ENCODE data around the gene HDAC1. TPM values are rescaled to one million over a fixed set of nuclear protein-coding genes. Genes with fewer than 3 reads are reported as not detected.

HDAC1 gene
- total and polyA plus RNA-seq, 2 of the 13 experiments (the other 11 are each of a cell fraction or from before 2014, with no cell fraction given): 93.5 to 189 TPM

DNA sequence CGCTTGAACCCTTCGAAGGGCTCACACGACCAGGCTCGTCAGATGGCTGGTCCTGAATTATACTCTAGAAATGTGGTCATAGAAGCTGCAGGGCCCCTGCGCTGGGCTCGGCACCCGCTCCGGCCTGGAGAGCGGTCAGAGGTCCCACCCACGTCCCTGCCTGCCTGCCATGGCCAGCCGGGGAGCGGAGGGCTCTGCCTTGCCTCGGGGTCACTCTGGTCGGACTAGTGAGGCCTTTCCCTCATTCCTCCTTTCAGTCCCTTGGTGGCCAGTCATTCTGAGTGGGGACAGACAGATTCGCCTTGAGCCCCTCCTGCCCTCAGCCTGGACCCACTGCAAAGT lies 44.7 kb downstream of the HDAC1 start:
- FAIRE-seq: no peak
- Histone ChIP-seq H3K79me2 (ENCODE audit: insufficient read depth, low read length) (peaks cover 14% of the 10 kb centered on the region), H3K4me3 (replicated peaks in 1 of 3; ENCODE audit: insufficient read depth in 1 of 3, low read depth in 2 of 3, low read length in 3 of 3) (peak overlapping the region; percentile 29 to 95 (median 84); a peak in 5 of 6 replicates), H3K27ac (ENCODE audit: extremely low read length, insufficient read depth, low read length) (no peak overlapping the region), H3K27me3 (ENCODE audit: control insufficient read depth in 1 of 2, insufficient read depth in 2 of 2, low read length in 2 of 2) (peaks cover 0 to 4% of the 10 kb centered on the region in 2 experiments; a peak in 2 of 5 replicates), H4K20me1 (ENCODE audit: insufficient read depth, low read length) (peaks cover 14% of the 10 kb centered on the region), H3K9me3 (ENCODE audit: low read length) (no peaks in the 10 kb centered on the region), H3K9ac (ENCODE audit: insufficient read depth, low read depth, low read length) (no peak overlapping the region; the same call in 1 of the 2 replicates), H2AFZ (ENCODE audit: low read length) (no peak overlapping the region), H3K36me3 (replicated peaks in 1 of 2; ENCODE audit: control insufficient read depth in 1 of 2, insufficient read depth in 2 of 2, low read length in 2 of 2) (peaks cover 12 to 29% of the 10 kb centered on the region in 2 experiments), H3K4me1 (ENCODE audit: insufficient read depth, low read length) (peaks cover 59% of the 10 kb centered on the region), H3K4me2 (ENCODE audit: low read depth, low read length) (peak overlapping the region; percentile 93)
- intact Hi-C loops (cut with micrococcal nuclease; ENCODE audit: unreplicated experiment) (loop anchor here (2.0 to 10.0 kb wide), 2 partner anchors 14 to 58 kb away; partner anchors contain the start of gene BSDC1), in situ Hi-C loops (cut with HindIII; ENCODE audit: extremely low pct_ligation_motif_present, low pct_unique_long_range_greater_than_20kb) (no loop called here)
- WGBS (ENCODE audit: low lambda C conversion rate): 56% methylated on average over 1 of the region's 15 CpGs
- ATAC-seq: peak; percentile 48
- BruUV-seq (replicated peaks): no TSS peak
- no peak for DNase-seq (ENCODE audit: low spot score)
- POLR2A ChIA-PET: interaction anchor here (0.6 to 5.8 kb wide), 34 partner anchors 9 to 263 kb away, joined by 3 to 222 read pairs (median 4); partner anchors contain the start of genes BSDC1, CCDC28B, FAM167B and HDAC1
- CTCF ChIA-PET (ENCODE audit: low intra/inter-chr PET ratio, low total read pairs): no interaction called here
- TF ChIP-seq KDM4B (CRISPR knock-in tag; IDR thresholded peaks at IDR 0.05) (no peak), FOXC1 (CRISPR knock-in tag; IDR thresholded peaks at IDR 0.05; ENCODE audit: borderline replicate concordance) (peak; percentile 51), SP1 (IDR thresholded peaks at IDR 0.05) (no peak), SP1 (CRISPR knock-in tag; IDR thresholded peaks at IDR 0.05) (no peak), ZBTB38 (CRISPR knock-in tag; IDR thresholded peaks at IDR 0.05) (no peak; the same call in 1 of the 2 replicates), ZMYM4 (CRISPR knock-in tag; IDR thresholded peaks at IDR 0.05) (peak; percentile 21; the same call in 1 of the 2 replicates), BCL6 (CRISPR knock-in tag; IDR thresholded peaks at IDR 0.05) (no peak), KDM1A (CRISPR knock-in tag; IDR thresholded peaks at IDR 0.05) (0 out of 2 replicates have a peak, but pooled peaks have one; percentile 3), SAP130 (CRISPR knock-in tag; IDR thresholded peaks at IDR 0.05; ENCODE audit: low read depth) (peak; percentile 28; the same call in 1 of the 2 replicates), ZNF598 (CRISPR knock-in tag; IDR thresholded peaks at IDR 0.05; ENCODE audit: borderline replicate concordance) (peak; percentile 59; the same call in 1 of the 2 replicates), MAFF (IDR thresholded peaks at IDR 0.05; ENCODE audit: low read depth, low read length) (no peak), ARID2 (CRISPR knock-in tag; IDR thresholded peaks at IDR 0.05; ENCODE audit: borderline replicate concordance) (no peak), ZFAT (CRISPR knock-in tag; conservative IDR thresholded peaks at IDR 0.05) (no peak), MTA1 (CRISPR knock-in tag; IDR thresholded peaks at IDR 0.05; ENCODE audit: borderline replicate concordance) (0 out of 2 replicates have a peak, but pooled peaks have one; percentile 32), ZNF766 (CRISPR knock-in tag; IDR thresholded peaks at IDR 0.05; ENCODE audit: borderline replicate concordance) (0 out of 2 replicates have a peak, but pooled peaks have one; percentile 7), ZNF274 (CRISPR knock-in tag; IDR thresholded peaks at IDR 0.05) (0 out of 2 replicates have a peak, but pooled peaks have one; percentile 29), AGO1 (IDR thresholded peaks at IDR 0.05; ENCODE audit: low read depth, low read length, poor library complexity, severe bottlenecking) (no peak), MIER2 (CRISPR knock-in tag; IDR thresholded peaks at IDR 0.05) (no peak), RARG (CRISPR knock-in tag; IDR thresholded peaks at IDR 0.05; ENCODE audit: low read depth) (no peak), ZNF224 (CRISPR knock-in tag; IDR thresholded peaks at IDR 0.05) (0 out of 2 replicates have a peak, but pooled peaks have one; percentile 8)
- TF ChIP-seq, protein P1, sequence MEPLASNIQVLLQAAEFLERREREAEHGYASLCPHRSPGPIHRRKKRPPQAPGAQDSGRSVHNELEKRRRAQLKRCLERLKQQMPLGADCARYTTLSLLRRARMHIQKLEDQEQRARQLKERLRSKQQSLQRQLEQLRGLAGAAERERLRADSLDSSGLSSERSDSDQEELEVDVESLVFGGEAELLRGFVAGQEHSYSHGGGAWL (CRISPR knock-in tag; IDR thresholded peaks at IDR 0.05): no peak
- TF ChIP-seq, protein P2, sequence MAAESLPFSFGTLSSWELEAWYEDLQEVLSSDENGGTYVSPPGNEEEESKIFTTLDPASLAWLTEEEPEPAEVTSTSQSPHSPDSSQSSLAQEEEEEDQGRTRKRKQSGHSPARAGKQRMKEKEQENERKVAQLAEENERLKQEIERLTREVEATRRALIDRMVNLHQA (CRISPR knock-in tag; IDR thresholded peaks at IDR 0.05): no peak
- TF ChIP-seq, protein P3, sequence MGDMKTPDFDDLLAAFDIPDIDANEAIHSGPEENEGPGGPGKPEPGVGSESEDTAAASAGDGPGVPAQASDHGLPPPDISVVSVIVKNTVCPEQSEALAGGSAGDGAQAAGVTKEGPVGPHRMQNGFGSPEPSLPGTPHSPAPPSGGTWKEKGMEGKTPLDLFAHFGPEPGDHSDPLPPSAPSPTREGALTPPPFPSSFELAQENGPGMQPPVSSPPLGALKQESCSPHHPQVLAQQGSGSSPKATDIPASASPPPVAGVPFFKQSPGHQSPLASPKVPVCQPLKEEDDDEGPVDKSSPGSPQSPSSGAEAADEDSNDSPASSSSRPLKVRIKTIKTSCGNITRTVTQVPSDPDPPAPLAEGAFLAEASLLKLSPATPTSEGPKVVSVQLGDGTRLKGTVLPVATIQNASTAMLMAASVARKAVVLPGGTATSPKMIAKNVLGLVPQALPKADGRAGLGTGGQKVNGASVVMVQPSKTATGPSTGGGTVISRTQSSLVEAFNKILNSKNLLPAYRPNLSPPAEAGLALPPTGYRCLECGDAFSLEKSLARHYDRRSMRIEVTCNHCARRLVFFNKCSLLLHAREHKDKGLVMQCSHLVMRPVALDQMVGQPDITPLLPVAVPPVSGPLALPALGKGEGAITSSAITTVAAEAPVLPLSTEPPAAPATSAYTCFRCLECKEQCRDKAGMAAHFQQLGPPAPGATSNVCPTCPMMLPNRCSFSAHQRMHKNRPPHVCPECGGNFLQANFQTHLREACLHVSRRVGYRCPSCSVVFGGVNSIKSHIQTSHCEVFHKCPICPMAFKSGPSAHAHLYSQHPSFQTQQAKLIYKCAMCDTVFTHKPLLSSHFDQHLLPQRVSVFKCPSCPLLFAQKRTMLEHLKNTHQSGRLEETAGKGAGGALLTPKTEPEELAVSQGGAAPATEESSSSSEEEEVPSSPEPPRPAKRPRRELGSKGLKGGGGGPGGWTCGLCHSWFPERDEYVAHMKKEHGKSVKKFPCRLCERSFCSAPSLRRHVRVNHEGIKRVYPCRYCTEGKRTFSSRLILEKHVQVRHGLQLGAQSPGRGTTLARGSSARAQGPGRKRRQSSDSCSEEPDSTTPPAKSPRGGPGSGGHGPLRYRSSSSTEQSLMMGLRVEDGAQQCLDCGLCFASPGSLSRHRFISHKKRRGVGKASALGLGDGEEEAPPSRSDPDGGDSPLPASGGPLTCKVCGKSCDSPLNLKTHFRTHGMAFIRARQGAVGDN (CRISPR knock-in tag; IDR thresholded peaks at IDR 0.05): peak; percentile 71

All from HepG2 (cell line).